HepG2 (cell line): ENCODE data around the gene MS4A6E. TPM values are rescaled to one million over a fixed set of nuclear protein-coding genes. Genes with fewer than 3 reads are reported as not detected.

Source experiments
- RFXAP ChIP-seq: sonication (generic); formaldehyde crosslinking; IDR thresholded peaks from 2 replicates; pipeline ENCODE4 v1.4.0; 2020; ENCODE audit warnings: missing genetic modification reagents, borderline replicate concordance
- ZNF839 ChIP-seq: sonication (generic); formaldehyde crosslinking; IDR thresholded peaks from 2 replicates; pipeline ENCODE4 v1.4.0; 2020; ENCODE audit warnings: missing genetic modification reagents, mild to moderate bottlenecking, borderline replicate concordance
- polyA plus RNA-seq, 8 experiments: library from polyadenylated mRNA; depleted of rRNA in 3 of 8; stranded (reverse) in 7 of 8; unstranded in 1 of 8; fragments of >200 nt; fragmentation: Illumina TruSeq in 4 of 8; extraction: Trizol in 4 of 8; gene quantifications; 2 replicates each; pipeline versions ENCODE4 v1.2.1 to v1.2.3, GENCODE V29; 2011 to 2016; ENCODE audit warnings: low read depth in 4 of 8, missing spikeins in 1 of 8, mixed read lengths in 1 of 8; ENCODE audit not compliant: insufficient read depth in 1 of 8
- total RNA-seq, 5 experiments: library from RNA; depleted of rRNA; stranded (reverse); fragments of >200 nt; fragmentation: Illumina TruSeq; extraction: Trizol; gene quantifications; 2 replicates each; pipeline ENCODE4 v1.2.3, GENCODE V29; 2016; ENCODE audit warnings: low read depth in 1 of 5
- TF ChIP-seq, protein P1 (sequence below): sonication (generic); formaldehyde crosslinking; IDR thresholded peaks from 2 replicates; pipeline ENCODE4 v1.5.0; 2020; ENCODE audit warnings: missing genetic modification reagents
- TF ChIP-seq, protein P2 (sequence below): sonication (generic); formaldehyde crosslinking; conservative IDR thresholded peaks from 2 replicates; pipeline ENCODE4 v1.4.0; 2020; ENCODE audit warnings: missing genetic modification reagents

The MS4A6E gene
- total and polyA plus RNA-seq, 2 of the 13 experiments (the other 11 are each of a cell fraction or from before 2014, with no cell fraction given) = not detected

DNA sequence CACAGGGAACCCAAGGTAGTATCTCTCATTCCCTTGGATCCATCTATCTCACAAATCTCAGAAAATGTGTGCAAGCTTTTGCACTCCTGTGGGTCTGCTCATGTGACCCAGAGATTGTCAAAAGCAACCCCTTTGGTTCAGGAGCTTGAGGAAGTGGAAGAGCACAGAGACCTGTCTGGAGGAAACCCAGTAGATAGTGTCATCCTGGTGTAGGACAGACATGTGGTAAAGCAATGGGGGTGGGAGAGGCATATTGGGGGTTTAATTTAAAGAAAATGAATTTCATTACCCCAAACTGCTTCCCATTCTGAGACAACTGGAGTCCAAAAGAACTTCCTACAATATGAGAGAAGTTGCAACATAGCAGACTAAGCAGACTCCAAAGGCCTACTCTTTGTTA, 63.4 kb downstream of the MS4A6E start (continued):
- TF ChIP-seq, protein P1, sequence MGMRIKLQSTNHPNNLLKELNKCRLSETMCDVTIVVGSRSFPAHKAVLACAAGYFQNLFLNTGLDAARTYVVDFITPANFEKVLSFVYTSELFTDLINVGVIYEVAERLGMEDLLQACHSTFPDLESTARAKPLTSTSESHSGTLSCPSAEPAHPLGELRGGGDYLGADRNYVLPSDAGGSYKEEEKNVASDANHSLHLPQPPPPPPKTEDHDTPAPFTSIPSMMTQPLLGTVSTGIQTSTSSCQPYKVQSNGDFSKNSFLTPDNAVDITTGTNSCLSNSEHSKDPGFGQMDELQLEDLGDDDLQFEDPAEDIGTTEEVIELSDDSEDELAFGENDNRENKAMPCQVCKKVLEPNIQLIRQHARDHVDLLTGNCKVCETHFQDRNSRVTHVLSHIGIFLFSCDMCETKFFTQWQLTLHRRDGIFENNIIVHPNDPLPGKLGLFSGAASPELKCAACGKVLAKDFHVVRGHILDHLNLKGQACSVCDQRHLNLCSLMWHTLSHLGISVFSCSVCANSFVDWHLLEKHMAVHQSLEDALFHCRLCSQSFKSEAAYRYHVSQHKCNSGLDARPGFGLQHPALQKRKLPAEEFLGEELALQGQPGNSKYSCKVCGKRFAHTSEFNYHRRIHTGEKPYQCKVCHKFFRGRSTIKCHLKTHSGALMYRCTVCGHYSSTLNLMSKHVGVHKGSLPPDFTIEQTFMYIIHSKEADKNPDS = no peak
- TF ChIP-seq RFXAP (CRISPR knock-in tag) (no peak), ZNF839 (no peak)
- TF ChIP-seq, protein P2, sequence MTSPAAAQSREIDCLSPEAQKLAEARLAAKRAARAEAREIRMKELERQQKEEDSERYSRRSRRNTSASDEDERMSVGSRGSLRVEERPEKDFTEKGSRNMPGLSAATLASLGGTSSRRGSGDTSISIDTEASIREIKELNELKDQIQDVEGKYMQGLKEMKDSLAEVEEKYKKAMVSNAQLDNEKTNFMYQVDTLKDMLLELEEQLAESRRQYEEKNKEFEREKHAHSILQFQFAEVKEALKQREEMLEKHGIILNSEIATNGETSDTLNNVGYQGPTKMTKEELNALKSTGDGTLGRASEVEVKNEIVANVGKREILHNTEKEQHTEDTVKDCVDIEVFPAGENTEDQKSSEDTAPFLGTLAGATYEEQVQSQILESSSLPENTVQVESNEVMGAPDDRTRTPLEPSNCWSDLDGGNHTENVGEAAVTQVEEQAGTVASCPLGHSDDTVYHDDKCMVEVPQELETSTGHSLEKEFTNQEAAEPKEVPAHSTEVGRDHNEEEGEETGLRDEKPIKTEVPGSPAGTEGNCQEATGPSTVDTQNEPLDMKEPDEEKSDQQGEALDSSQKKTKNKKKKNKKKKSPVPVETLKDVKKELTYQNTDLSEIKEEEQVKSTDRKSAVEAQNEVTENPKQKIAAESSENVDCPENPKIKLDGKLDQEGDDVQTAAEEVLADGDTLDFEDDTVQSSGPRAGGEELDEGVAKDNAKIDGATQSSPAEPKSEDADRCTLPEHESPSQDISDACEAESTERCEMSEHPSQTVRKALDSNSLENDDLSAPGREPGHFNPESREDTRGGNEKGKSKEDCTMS (CRISPR knock-in tag) = no peak

Other genes starting within 250 kb of the MS4A6E start
- gene MS4A2, start 238.6 kb upstream of the MS4A6E start, total RNA-seq (2016; rRNA removed; fragmentation: Illumina TruSeq; extraction: Trizol) = not detected in 2 replicates
- gene MS4A2, start 238.6 kb upstream of the MS4A6E start, polyA plus RNA-seq (2011; rRNA removed) = not detected in 2 replicates
- not detected in 2 replicates for gene MS4A6A, start 144.2 kb upstream of the MS4A6E start, total RNA-seq (2016; rRNA removed; fragmentation: Illumina TruSeq; extraction: Trizol)
- not detected in 2 replicates for gene MS4A6A, start 144.2 kb upstream of the MS4A6E start, polyA plus RNA-seq (2011; rRNA removed)
- gene MS4A4E, start 84.1 kb upstream of the MS4A6E start, total RNA-seq (2016; rRNA removed; fragmentation: Illumina TruSeq; extraction: Trizol) = not detected in 2 replicates
- gene MS4A4E, start 84.1 kb upstream of the MS4A6E start, polyA plus RNA-seq (2011; rRNA removed) = not detected in 2 replicates
- not detected in 2 replicates for gene MS4A4A, start 46.6 kb upstream of the MS4A6E start, total RNA-seq (2016; rRNA removed; fragmentation: Illumina TruSeq; extraction: Trizol)
- gene MS4A4A, start 46.6 kb upstream of the MS4A6E start, polyA plus RNA-seq (2011; rRNA removed) = not detected in 2 replicates
- gene MS4A7, start 51.3 kb downstream of the MS4A6E start, total RNA-seq (2016; rRNA removed; fragmentation: Illumina TruSeq; extraction: Trizol) = not detected in 2 replicates
- not detected in 2 replicates for gene MS4A7, start 51.3 kb downstream of the MS4A6E start, polyA plus RNA-seq (2011; rRNA removed)
- not detected in 2 replicates for gene MS4A14, start 69.2 kb downstream of the MS4A6E start, total RNA-seq (2016; rRNA removed; fragmentation: Illumina TruSeq; extraction: Trizol)
- not detected in 2 replicates for gene MS4A14, start 69.2 kb downstream of the MS4A6E start, polyA plus RNA-seq (2011; rRNA removed)
- gene MS4A5, start 102.3 kb downstream of the MS4A6E start, total RNA-seq (2016; rRNA removed; fragmentation: Illumina TruSeq; extraction: Trizol) = not detected in 2 replicates
- not detected in 2 replicates for gene MS4A5, start 102.3 kb downstream of the MS4A6E start, polyA plus RNA-seq (2011; rRNA removed)
- gene MS4A1, start 128.6 kb downstream of the MS4A6E start, total RNA-seq (2016; rRNA removed; fragmentation: Illumina TruSeq; extraction: Trizol) = not detected in 2 replicates
- gene MS4A1, start 128.6 kb downstream of the MS4A6E start, polyA plus RNA-seq (2011; rRNA removed) = 0.01 TPM in 1 of 2 replicates, not detected in the other
- gene MS4A12, start 165.5 kb downstream of the MS4A6E start, total RNA-seq (2016; rRNA removed; fragmentation: Illumina TruSeq; extraction: Trizol) = not detected in 2 replicates
- gene MS4A12, start 165.5 kb downstream of the MS4A6E start, polyA plus RNA-seq (2011; rRNA removed) = not detected in 2 replicates
- gene MS4A13, start 188.1 kb downstream of the MS4A6E start, total RNA-seq (2016; rRNA removed; fragmentation: Illumina TruSeq; extraction: Trizol) = not detected in 2 replicates
- gene MS4A13, start 188.1 kb downstream of the MS4A6E start, polyA plus RNA-seq (2011; rRNA removed) = not detected in 2 replicates